GM12891 (cell line): Measurements from ENCODE around the gene C11orf68.

Source experiments
- POLR2A ChIP-seq: IDR thresholded peaks from 2 replicates; pipeline ENCODE4 v1.6.1; 2011; ENCODE audit warnings: low read depth, low read length, control low read depth
- SPI1 ChIP-seq: IDR thresholded peaks from 2 replicates; pipeline ENCODE4 v1.6.1; 2011; ENCODE audit warnings: low read depth, low read length, control low read depth

DNA sequence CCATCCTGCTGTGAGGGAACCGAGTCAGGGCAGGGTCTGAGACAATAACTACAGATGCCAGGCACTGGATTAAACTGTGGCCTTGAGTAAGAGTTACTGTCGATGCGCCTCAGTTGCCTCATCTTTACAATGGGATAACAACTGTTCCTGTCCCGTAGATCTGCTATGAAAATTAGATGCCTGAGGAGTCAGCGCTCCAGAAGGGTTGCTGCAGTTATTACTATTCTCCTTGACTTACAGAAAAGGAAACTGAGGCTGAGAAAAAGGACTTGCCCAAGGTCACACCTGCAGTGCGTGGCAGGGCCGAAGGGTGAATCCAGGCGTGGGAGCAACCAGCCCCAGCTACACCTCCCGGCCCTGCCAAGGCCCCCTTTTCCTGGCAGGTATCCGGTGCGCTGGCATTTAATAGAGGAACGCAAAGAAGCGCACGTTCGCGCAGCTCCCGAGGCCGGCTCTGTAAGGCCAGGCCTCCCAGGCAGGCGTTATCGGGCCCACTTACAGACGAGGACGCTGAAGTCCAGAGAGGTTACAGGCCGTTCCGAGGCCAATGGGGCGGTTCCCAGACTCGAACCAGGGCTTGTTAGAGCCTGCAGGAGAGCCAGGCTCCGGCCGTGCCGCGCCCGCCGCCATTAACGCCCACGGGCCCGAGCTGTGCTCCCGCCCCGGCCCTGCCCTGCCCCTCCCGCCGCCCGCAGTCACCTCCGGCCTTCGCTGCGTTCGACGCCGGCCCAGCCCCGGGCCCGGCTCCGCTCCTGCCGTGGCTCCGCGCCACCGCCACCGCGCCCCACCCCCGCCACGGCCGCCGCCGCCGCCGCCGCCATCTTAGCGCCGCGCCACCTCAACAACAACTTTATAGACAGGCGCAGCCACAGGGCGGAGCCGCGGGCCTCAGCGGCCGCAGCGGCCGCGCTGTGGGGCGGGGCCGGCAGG, at the start of gene C11orf68:
- TF ChIP-seq POLR2A = no peak
- TF ChIP-seq SPI1 = no peak
